ENCODE results near the gene SEPTIN1. TPM values are rescaled to one million over a fixed set of nuclear protein-coding genes. Genes with fewer than 3 reads are reported as not detected.

The SEPTIN1 gene
- total RNA-seq, 1 donor from 2014 or later = 2.0 TPM

DNA sequence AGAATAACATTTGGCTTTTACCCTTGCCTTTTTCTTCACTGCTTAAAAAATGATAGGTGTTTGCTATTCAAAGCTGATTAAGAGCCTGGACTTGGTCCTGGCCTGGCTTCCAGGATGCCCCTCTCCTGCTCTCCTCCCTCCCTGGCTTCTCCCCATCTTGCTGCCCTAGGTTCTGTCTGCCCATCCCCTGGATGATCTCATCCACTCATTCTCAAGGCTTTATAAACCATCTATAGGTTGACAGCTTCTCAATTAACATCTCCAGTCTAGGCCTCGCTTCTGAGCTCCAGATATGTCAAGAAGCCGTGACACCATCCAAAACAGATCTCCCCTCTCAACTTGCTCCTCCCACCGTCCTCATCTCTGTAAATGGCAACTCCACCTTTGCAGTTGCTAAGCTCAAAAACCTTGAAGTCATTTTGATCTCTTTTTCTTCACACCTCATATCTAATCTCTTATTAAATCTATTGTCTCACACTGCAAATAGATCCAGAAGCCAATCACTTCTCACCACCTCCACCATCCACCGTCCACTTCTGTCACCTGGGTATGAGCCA, 33.8 kb upstream of the SEPTIN1 start:
- TF ChIP-seq, protein P1, sequence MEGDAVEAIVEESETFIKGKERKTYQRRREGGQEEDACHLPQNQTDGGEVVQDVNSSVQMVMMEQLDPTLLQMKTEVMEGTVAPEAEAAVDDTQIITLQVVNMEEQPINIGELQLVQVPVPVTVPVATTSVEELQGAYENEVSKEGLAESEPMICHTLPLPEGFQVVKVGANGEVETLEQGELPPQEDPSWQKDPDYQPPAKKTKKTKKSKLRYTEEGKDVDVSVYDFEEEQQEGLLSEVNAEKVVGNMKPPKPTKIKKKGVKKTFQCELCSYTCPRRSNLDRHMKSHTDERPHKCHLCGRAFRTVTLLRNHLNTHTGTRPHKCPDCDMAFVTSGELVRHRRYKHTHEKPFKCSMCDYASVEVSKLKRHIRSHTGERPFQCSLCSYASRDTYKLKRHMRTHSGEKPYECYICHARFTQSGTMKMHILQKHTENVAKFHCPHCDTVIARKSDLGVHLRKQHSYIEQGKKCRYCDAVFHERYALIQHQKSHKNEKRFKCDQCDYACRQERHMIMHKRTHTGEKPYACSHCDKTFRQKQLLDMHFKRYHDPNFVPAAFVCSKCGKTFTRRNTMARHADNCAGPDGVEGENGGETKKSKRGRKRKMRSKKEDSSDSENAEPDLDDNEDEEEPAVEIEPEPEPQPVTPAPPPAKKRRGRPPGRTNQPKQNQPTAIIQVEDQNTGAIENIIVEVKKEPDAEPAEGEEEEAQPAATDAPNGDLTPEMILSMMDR (IDR thresholded peaks at IDR 0.05) = no peak
- Mint-ChIP-seq H3K4me1 (ENCODE audit: unreplicated experiment) (peaks cover 5% of the 10 kb centered on the region), H3K36me3 (ENCODE audit: unreplicated experiment) (peaks cover 23% of the 10 kb centered on the region), H3K27ac (ENCODE audit: unreplicated experiment) (no peak overlapping the region), H3K27me3 (ENCODE audit: unreplicated experiment) (no peaks in the 10 kb centered on the region), H3K4me3 (ENCODE audit: unreplicated experiment) (no peak overlapping the region), H3K9me3 (ENCODE audit: unreplicated experiment) (no peaks in the 10 kb centered on the region)
- no peak for DNase-seq (ENCODE audit: extremely low spot score, unreplicated experiment)

DNA sequence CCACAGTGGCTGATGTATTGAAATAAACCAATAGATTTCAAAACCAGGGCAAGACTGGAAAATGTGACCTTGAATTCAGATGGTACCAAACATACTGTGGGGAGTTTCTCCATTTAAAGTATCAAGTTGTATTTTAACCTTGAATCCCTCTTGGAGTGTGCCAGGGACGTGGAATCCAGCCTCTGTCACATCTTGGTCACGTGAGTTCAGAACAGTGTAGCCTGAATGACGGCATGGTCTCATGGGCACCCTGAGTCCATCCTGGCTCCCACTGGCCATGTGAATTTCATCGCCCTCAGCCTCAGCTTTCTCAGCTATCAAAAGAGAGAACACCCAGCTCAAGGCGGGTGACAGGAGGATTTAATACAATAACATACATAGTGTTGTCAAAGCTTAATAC, 31.8 kb upstream of the SEPTIN1 start:
- DNase-seq (ENCODE audit: extremely low spot score, unreplicated experiment) = no peak
- peaks cover 12% of the 10 kb centered on the region for H3K4me1 Mint-ChIP-seq (ENCODE audit: unreplicated experiment)
- no peak overlapping the region for H3K27ac Mint-ChIP-seq (ENCODE audit: unreplicated experiment)
- H3K36me3 Mint-ChIP-seq (ENCODE audit: unreplicated experiment) = peaks cover 17% of the 10 kb centered on the region
- TF ChIP-seq, protein P1 (IDR thresholded peaks at IDR 0.05) = no peak
- no peaks in the 10 kb centered on the region for H3K9me3 Mint-ChIP-seq (ENCODE audit: unreplicated experiment)
- no peaks in the 10 kb centered on the region for H3K27me3 Mint-ChIP-seq (ENCODE audit: unreplicated experiment)
- H3K4me3 Mint-ChIP-seq (ENCODE audit: unreplicated experiment) = no peak overlapping the region

DNA sequence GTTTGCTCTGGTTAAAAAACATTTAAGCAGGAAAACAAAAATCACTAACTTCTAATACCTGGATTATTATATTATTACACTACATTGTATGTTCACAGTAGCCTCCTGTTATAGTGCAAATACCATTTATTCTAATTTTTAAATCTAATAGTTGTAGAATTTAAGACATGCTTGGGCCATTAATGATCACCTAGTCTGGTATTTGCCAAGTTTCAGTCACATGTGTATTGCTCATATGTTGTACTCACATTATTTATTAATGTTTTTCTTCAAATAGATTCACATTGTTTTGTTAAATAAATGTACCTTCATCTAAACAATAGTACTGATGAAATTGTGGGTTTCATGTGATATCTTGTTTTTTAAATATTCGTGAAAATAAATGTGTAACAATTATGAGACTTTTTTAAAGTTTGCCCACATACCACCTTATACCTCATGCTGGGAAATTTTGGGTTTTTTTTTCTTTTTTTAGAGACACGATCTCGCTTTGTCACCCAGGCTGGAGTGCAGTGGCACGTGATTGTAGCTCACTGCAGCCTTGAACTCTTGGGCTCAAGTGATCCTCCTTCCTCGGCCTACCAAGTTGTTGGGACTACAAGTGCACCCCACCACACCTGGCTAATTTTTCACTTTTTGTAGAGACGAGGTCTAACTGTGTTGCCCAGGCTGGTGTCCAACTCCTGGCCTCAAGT, 30.9 kb upstream of the SEPTIN1 start:
- peaks cover 17% of the 10 kb centered on the region for H3K36me3 Mint-ChIP-seq (ENCODE audit: unreplicated experiment)
- H3K4me3 Mint-ChIP-seq (ENCODE audit: unreplicated experiment) = no peak overlapping the region
- no peaks in the 10 kb centered on the region for H3K9me3 Mint-ChIP-seq (ENCODE audit: unreplicated experiment)
- no peaks in the 10 kb centered on the region for H3K27me3 Mint-ChIP-seq (ENCODE audit: unreplicated experiment)
- H3K4me1 Mint-ChIP-seq (ENCODE audit: unreplicated experiment) = peaks cover 19% of the 10 kb centered on the region
- TF ChIP-seq, protein P1 (IDR thresholded peaks at IDR 0.05) = no peak
- no peak for DNase-seq (ENCODE audit: extremely low spot score, unreplicated experiment)
- H3K27ac Mint-ChIP-seq (ENCODE audit: unreplicated experiment) = no peak overlapping the region

DNA sequence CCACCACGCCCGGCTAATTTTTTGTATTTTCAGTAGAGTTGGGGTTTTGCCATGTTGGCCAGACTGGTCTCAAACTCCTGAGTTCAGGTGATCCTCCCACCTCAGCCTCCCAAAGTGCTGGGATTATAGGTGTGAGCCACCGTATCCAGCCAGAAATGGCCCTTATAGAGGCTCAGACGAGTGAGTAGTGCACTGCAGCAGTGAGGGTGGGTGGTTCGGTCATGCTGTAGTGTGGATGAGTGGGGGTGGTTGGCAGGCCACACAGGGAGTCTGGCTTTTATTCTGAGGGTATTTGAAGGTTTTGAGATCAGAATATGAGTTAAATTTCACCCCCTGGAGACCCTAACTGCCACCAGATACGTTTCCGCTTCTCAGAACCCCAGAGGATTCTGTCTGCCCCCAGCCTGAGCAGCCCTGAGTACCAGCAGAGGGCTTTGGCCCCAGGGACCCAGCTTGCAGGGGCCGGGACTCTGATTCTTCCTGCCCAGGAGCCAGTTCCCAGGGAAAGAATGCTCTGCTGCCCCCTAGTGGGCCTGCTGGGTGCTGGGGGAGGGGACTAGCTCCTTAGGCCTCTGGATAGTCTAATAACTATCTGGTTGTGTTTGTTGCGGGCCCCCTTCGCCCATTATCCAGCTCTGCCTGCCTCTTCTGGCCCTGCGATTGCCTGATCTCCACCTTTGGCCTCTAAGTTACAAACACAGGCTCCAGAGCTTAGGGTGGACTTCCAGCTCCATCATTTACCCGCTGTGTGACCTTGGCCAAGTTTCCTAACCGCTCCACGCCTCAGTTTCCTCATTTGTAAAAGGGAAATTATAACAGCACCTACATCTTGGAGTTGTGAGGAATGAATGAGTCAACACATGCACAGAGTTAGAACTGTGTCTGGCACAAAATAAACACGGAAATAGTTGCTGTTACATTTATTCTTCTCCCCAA, 27.0 kb upstream of the SEPTIN1 start:
- no peaks in the 10 kb centered on the region for H3K27me3 Mint-ChIP-seq (ENCODE audit: unreplicated experiment)
- no peaks in the 10 kb centered on the region for H3K9me3 Mint-ChIP-seq (ENCODE audit: unreplicated experiment)
- H3K4me3 Mint-ChIP-seq (ENCODE audit: unreplicated experiment) = peak overlapping the region; percentile 35
- DNase-seq (ENCODE audit: extremely low spot score, unreplicated experiment) = peak; percentile 97
- peaks cover 10% of the 10 kb centered on the region for H3K36me3 Mint-ChIP-seq (ENCODE audit: unreplicated experiment)
- TF ChIP-seq, protein P1 (IDR thresholded peaks at IDR 0.05) = peak; percentile 96
- H3K4me1 Mint-ChIP-seq (ENCODE audit: unreplicated experiment) = peaks cover 22% of the 10 kb centered on the region
- H3K27ac Mint-ChIP-seq (ENCODE audit: unreplicated experiment) = peak overlapping the region; percentile 68

All from osteocyte (in vitro differentiated cells).